GM12864 (cell line): ENCODE results near the gene HOXD10.

ENCODE experiments used
- DNase-seq: peaks from one replicate; pipeline ENCODE4 v3.0.0-alpha.2; 2011; ENCODE audit warnings: low read depth
- H3K4me3 ChIP-seq: 2 replicates; pipeline ENCODE4 v1.5.1; 2011; ENCODE audit warnings: mild to moderate bottlenecking, low read depth, low read length, control low read depth
- CTCF ChIP-seq: IDR thresholded peaks from 2 replicates; pipeline ENCODE4 v1.5.1; 2011; ENCODE audit warnings: low read depth, mild to moderate bottlenecking, moderate library complexity, low read length, control low read depth, inconsistent platforms; ENCODE audit errors: missing control alignments

HOXD10 gene

DNA sequence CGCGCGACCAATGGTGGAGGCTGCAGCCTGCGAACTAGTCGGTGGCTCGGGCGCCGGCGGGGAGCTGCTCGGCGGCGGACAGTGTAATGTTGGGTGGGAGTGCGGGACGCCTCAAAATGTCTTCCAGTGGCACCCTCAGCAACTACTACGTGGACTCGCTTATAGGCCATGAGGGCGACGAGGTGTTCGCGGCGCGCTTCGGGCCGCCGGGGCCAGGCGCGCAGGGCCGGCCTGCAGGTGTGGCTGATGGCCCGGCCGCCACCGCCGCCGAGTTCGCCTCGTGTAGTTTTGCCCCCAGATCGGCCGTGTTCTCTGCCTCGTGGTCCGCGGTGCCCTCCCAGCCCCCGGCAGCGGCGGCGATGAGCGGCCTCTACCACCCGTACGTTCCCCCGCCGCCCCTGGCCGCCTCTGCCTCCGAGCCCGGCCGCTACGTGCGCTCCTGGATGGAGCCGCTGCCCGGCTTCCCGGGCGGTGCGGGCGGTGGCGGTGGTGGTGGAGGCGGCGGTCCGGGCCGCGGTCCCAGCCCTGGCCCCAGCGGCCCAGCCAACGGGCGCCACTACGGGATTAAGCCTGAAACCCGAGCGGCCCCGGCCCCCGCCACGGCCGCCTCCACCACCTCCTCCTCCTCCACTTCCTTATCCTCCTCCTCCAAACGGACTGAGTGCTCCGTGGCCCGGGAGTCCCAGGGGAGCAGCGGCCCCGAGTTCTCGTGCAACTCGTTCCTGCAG, 6.3 kb downstream of the HOXD10 start, which contains the start of gene HOXD9:
Gene HOXD9, plus strand, starts transcription at position 37 of the 728 bp plus-strand sequence. Its CDS starts 50 bp downstream, at position 87.
- H3K4me3 ChIP-seq, result no peak within 1 kb of the TSS
- no peak for DNase-seq
- TF ChIP-seq CTCF, result no peak

GRCh38 chr2:176123411-176124109, 7.0 kb downstream of the HOXD10 start:
- DNase-seq, result no peak
- no peak overlapping the region for H3K4me3 ChIP-seq
- TF ChIP-seq CTCF, result no peak

DNA sequence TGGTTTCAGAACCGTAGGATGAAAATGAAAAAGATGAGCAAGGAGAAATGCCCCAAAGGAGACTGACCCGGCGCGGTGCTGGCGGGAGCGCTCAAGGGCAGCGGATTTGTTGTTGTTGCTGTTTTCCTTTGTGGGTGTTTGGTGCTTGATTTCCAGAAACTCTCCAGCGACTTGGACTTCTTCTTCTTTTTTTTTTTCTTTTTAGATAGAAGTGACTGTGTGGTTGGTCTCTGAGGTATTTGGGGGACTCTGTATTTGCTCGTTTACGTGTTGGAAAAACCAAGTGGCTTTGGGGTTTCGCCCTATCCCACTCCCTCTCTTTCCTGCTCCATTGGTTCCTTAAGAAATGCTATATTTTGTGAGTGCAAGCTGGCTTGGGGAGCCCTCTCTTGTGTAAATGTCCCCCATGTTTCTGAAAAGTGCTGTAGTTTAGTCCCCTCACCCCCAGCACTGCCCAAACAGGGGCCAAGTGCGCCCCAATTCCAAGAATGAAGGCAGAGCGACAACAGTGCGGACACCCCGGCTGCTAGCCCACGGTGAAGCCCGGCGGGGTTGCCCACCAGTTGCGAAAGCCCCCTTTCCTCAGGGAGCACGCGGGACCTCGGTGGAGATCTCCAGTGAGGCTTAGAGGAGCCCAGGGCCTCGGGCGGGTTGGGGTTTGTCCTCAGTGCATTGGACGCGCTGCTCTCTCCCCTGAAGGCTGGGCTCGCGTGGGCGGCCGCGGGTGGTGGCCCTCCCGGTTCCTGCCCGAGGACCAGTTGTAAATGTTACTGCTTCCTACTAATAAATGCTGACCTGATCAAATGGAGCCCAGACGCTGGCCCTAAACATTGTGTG, 7.8 kb downstream of the HOXD10 start:
- DNase-seq, result no peak

GRCh38 chr2:176124947-176125771, 8.6 kb downstream of the HOXD10 start:
- no peak for TF ChIP-seq CTCF
- DNase-seq, result no peak
- H3K4me3 ChIP-seq, result no peak overlapping the region

More for the DNA sequence above, 7.8 kb downstream of the HOXD10 start:
- no peak overlapping the region for H3K4me3 ChIP-seq
- TF ChIP-seq CTCF, result no peak

GRCh38 chr2:176125772-176126054, 9.1 kb downstream of the HOXD10 start:
- TF ChIP-seq CTCF, result no peak
- DNase-seq, result no peak
- H3K4me3 ChIP-seq, result no peak overlapping the region
